GM21737 (cell line): ENCODE data around the gene UGT8.

Experiments
- ATAC-seq: cut with Tn5 transposase; IDR thresholded peaks from one replicate; pipeline ENCODE4 v1.9.1; 2021; ENCODE audit warnings: mild to moderate bottlenecking, moderate library complexity; ENCODE audit not compliant: unreplicated experiment

Gene UGT8

DNA sequence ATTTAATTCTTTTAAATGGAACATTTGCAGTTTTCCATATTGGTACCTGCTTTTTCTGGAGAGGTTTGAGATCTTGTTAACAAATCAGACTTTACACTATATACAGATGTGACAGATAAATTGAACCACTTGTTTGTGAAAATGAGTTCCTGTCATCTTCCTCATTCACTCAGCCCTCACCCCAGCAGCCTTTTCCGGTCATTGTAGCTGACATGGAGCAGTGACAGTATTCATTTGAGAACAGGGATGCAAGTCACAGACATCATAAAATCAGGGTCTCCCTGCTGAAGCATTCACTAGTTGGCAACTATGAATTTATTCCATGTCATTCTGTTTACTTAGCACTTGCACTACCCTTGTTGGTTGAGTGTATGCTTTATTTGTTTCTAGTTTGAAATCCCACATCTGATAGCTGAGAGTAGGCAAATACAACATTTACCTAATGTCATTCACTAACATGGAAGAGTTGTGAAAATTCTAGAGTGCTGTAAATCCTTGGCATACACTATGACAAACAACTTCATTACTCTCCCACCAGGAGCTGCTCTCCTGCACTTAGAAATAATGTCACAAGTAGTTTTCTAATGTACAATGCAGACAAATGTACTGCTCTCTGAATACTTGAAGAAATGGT lies 78.9 kb downstream of the UGT8 start:
- ATAC-seq = no peak

DNA sequence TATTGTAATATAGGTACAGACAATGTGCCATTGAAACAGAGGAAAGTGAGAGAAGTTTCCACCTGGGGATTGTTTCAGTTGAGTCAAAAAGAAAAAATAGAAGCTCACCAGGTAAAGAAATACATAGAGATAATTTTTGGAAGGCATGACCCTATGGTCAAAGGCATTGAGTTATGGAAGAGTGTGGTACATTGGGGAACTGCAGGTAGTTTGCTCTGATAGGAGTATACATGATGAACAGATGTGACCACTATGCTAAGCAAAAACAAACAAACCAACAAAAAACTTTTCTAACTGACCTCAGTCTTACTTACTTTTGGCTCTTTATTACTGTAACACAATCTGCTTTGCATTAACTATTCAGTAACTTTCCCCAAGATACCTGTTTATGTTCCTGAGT lies 85.9 kb downstream of the UGT8 start:
- ATAC-seq = no peak

DNA sequence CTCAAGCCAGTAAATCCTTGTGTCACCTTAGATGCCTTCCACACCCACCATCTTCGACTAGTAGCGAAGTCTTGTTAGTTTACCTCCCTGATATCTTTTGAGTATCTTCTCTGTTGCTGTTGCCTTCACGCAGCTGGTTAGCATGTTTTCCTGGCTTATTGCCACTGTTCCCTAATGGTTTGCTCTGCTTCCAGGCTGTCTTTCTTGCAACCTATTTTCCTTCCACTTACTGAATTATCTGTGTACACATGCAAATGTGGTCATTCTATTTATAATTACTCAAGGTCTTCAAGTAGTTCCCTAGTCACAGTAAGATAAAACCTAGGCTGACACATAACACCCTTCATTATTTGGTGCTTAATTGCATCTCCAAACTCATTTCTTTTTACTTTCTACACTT lies 89.5 kb downstream of the UGT8 start:
- no peak for ATAC-seq

DNA sequence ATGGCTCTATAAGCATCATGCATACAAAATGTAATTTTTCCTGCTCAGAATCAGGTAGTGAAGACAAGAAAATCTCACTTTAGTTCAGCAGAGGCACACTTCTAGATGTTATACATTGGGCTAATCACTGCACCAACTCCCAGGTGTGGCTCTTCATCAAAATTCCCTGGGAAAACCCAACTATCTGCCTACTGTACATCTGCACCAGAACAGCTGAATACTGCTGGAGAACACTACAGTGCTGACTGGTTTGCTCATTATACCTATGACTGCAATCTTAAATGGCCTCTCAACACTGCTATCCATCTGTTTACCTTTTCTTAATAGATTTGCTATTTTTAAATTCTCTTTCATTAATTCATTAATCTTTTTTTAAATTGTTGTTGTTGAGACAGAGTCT lies 92.0 kb downstream of the UGT8 start:
- no peak for ATAC-seq

DNA sequence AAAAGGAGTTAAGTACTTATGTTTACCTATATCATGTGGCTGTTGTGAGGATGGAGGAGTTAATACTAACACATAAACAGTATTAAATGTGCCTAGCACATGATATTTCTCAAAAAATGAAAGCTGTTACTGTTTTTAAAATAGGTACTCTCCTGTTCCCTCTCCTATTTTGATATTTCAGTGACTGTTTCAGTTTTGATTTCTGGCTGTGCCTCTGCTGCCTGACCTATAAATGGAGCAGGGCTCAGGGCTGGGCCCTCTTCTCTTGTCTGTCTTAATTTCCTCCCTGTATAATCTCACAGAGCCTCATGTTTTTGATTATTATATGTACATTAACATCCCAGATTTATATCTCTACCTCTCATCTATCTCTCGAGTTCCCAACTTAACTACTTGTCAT lies 93.3 kb downstream of the UGT8 start:
- ATAC-seq = peak; percentile 94

DNA sequence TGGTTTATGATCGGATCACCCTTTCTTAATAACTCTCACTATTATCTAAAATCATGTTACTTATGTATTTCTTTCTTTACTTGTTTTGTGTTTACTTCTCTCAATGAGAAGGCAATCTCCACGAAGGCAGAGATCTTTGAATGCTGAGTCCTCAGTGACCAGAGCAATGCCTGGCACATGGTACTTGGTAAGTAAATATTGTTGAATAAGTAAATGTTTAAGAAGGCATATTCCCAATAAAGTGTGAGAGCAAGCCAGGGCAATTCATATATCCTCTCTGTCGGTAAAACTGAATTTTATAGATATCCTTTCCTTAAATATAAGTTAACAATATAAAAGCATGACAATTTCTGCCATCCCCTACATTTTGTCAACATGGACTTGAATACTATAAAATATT lies 94.4 kb downstream of the UGT8 start:
- ATAC-seq = no peak

DNA sequence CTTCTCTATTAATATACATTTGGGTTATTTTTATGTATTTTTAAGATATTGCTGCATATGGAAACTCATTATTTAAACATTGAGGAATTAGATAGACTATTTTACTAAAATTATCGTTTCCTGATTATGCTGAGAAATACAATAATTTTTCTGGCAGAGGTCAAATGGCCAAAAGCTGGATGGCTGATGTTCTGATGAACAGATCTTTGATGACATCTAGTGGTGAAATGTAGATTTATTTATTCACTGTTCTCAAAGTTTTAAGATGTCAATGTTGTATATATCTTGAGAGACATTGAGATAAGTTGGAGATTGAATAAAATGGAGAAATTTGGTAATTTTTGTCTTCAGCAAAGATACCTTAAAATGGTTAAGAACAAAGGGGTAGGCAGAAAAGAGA lies 96.2 kb downstream of the UGT8 start:
- ATAC-seq = no peak

DNA sequence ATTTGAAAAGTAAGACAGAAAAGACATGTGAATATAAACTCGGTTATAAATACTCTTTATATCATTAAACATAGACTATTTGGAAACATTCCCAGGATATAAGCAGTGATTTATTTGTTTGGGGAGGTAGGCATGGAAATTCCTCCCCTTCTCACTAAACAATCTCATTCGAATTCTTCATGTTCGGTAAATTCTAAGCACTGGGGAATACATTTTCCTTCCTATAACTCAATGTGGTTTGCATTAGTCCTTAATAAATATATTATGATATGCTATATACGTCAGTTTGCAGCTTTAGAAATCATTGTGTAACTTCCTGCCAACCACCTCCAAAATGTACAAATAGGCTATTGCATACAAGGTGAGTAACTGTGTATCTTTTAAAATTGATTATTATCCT lies 99.6 kb downstream of the UGT8 start:
- ATAC-seq = no peak

DNA sequence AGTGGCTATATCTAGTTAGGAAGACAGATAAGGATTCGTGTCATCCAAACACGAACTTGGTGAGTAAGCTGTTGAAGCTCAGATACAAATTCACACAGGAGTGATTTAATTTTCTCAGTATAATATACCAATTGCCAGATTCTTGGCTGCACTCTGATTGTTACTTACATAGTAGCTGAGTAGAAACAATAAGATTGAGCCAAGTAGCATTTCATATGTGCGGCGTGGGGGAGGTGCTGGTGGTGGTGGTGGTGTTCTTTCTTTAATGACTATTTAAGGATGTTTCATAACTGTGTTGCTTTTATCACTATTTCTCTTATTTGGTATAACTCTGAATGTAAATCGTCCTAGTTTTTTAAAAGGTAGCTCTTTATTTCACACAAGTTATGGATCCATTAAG lies 102.9 kb downstream of the UGT8 start:
- no peak for ATAC-seq

DNA sequence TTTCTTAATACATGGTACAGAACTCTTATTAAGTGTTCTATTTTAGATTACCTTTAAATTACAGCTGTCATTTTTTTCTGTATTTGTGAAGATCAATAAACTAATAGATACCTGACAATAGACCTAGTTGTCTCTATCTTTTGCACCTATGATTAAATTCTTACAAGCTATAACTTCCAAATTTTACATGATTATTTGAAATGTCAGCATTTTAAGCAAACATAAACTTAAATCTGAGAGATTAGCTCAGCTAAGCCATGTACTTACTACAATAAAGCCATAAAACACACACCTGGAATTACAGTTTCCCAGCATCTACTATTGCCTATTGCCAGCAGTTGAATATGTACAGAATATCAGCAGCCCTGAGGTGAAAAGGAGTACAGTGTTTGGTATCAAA lies 118.8 kb downstream of the UGT8 start:
- ATAC-seq = no peak

DNA sequence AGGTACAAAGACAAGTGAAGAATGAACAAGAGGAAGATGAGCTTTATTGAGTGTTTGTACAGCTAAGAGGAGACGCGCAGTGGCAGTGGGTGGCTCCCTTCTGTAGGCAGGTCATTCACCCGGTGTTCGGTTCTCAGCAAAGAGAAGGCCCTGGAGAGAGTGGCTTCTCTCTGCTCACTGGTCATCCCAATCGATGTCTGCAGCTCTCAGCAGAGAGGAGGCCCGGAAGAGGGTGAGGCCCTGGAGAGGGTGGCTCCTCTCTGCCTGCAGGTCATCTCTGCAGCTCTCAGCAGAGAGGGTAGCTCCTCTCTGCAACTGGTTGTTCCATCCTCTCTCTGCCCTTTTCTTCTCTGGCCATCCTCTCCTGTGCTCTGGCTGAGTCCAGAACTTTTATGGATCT lies 126.5 kb downstream of the UGT8 start:
- no peak for ATAC-seq

DNA sequence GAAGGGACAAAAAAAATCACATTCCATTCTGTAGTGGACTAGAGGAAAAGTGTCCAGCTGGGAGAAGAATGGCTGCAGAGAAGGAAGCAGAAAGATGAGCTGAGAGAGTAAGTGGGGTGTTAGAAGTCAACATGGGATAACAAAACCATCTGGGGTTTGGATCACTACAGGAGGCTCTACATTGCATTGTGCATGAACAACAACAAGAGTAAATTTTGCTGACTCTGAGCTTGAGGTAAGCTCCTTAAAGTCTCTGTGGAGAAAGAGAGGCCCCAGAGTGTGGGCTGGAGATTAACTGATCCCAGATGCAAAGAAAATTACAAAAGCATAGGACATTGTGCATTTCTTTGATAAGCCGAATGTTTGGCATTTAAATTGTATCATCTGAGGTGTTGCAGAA lies 128.9 kb downstream of the UGT8 start:
- no peak for ATAC-seq
